Glutamatergic neuron (in vitro differentiated cells): ENCODE data around the gene FBXO2. TPM values are rescaled to one million over a fixed set of nuclear protein-coding genes. Genes with fewer than 3 reads are reported as not detected.

Experiments
- DNase-seq: peaks from one replicate; pipeline ENCODE4 v3.0.0; 2022
- H3K27ac Mint-ChIP-seq: one replicate; pipeline ENCODE4 v1.8.0; 2020; ENCODE audit warnings: mild to moderate bottlenecking, mixed read lengths, inconsistent platforms; ENCODE audit not compliant: unreplicated experiment
- H3K27me3 Mint-ChIP-seq: one replicate; pipeline ENCODE4 v1.8.0; 2020; ENCODE audit warnings: mild to moderate bottlenecking, moderate library complexity, mixed read lengths, inconsistent platforms; ENCODE audit not compliant: unreplicated experiment
- H3K36me3 Mint-ChIP-seq: one replicate; pipeline ENCODE4 v1.8.0; 2020; ENCODE audit warnings: mild to moderate bottlenecking, mixed read lengths, inconsistent platforms; ENCODE audit not compliant: unreplicated experiment
- H3K4me1 Mint-ChIP-seq: one replicate; pipeline ENCODE4 v1.8.0; 2020; ENCODE audit warnings: mild to moderate bottlenecking, low read depth, mixed read lengths, inconsistent platforms; ENCODE audit not compliant: unreplicated experiment
- H3K4me3 Mint-ChIP-seq: one replicate; pipeline ENCODE4 v1.8.0; 2020; ENCODE audit warnings: mild to moderate bottlenecking, mixed read lengths, inconsistent platforms; ENCODE audit not compliant: unreplicated experiment
- H3K9me3 Mint-ChIP-seq: one replicate; pipeline ENCODE4 v1.8.0; 2020; ENCODE audit warnings: mild to moderate bottlenecking, moderate library complexity, mixed read lengths, inconsistent platforms; ENCODE audit not compliant: unreplicated experiment
- CTCF ChIP-seq: fragments of 200-600 bp; sonication (generic); IDR thresholded peaks from one replicate; pipeline ENCODE4 v1.5.0; 2021; ENCODE audit not compliant: partially characterized antibody, unreplicated experiment
- total RNA-seq: library from RNA; stranded (reverse); fragmentation: NEBNext Ultra II Directional; extraction: Animal tissue kit (Norgen Biotek cat#: 25700); gene quantifications from one replicate; pipeline ENCODE4 v1.2.1, GENCODE V29; 2021; ENCODE audit not compliant: unreplicated experiment

Gene FBXO2
- total RNA-seq, 1 donor from 2014 or later, result 22.2 TPM

- Mint-ChIP-seq H3K27me3 (peaks cover 2% of the 10 kb centered on the region), H3K4me3 (peak overlapping the region; percentile 38), H3K9me3 (no peaks in the 10 kb centered on the region), H3K27ac (peak overlapping the region; percentile 17), H3K4me1 (peaks cover 14% of the 10 kb centered on the region), H3K36me3 (no peaks in the 10 kb centered on the region)
- no peak for TF ChIP-seq CTCF
- no peak for DNase-seq
Observed at GRCh38 chr1:11634365-11635192, 19.6 kb downstream of the FBXO2 start.

- Mint-ChIP-seq H3K4me1 (peaks cover 8% of the 10 kb centered on the region), H3K36me3 (no peaks in the 10 kb centered on the region), H3K27me3 (peaks cover 2% of the 10 kb centered on the region), H3K27ac (no peak overlapping the region), H3K4me3 (peak overlapping the region; percentile 30), H3K9me3 (peaks cover 3% of the 10 kb centered on the region)
- DNase-seq, result peak; percentile 64
- no peak for TF ChIP-seq CTCF
Observed at GRCh38 chr1:11629184-11630016, 24.8 kb downstream of the FBXO2 start.

GRCh38 chr1:11628767-11629166 lies 25.5 kb downstream of the FBXO2 start:
- no peak for TF ChIP-seq CTCF
- DNase-seq, result no peak
- peaks cover 8% of the 10 kb centered on the region for H3K4me1 Mint-ChIP-seq
- H3K27ac Mint-ChIP-seq, result no peak overlapping the region
- H3K27me3 Mint-ChIP-seq, result peaks cover 2% of the 10 kb centered on the region
- H3K36me3 Mint-ChIP-seq, result no peaks in the 10 kb centered on the region
- peak overlapping the region; percentile 30 for H3K4me3 Mint-ChIP-seq
- peaks cover 3% of the 10 kb centered on the region for H3K9me3 Mint-ChIP-seq

- Mint-ChIP-seq H3K27me3 (peaks cover 5% of the 10 kb centered on the region), H3K36me3 (no peaks in the 10 kb centered on the region), H3K4me3 (no peak overlapping the region), H3K27ac (no peak overlapping the region), H3K9me3 (peaks cover 8% of the 10 kb centered on the region), H3K4me1 (peaks cover 15% of the 10 kb centered on the region)
- no peak for DNase-seq
- no peak for TF ChIP-seq CTCF
Observed at GRCh38 chr1:11626551-11626950, 27.7 kb downstream of the FBXO2 start.
